ENCODE measurements around the gene SRSF7.

The SRSF7 gene

GRCh38 chr2:38734299-38735058 is 16.7 kb downstream of the SRSF7 start:
- no peak overlapping the region for H3K27ac Mint-ChIP-seq
- no peaks in the 10 kb centered on the region for H3K27me3 Mint-ChIP-seq (ENCODE audit: low read depth)
- TF ChIP-seq, protein P1, sequence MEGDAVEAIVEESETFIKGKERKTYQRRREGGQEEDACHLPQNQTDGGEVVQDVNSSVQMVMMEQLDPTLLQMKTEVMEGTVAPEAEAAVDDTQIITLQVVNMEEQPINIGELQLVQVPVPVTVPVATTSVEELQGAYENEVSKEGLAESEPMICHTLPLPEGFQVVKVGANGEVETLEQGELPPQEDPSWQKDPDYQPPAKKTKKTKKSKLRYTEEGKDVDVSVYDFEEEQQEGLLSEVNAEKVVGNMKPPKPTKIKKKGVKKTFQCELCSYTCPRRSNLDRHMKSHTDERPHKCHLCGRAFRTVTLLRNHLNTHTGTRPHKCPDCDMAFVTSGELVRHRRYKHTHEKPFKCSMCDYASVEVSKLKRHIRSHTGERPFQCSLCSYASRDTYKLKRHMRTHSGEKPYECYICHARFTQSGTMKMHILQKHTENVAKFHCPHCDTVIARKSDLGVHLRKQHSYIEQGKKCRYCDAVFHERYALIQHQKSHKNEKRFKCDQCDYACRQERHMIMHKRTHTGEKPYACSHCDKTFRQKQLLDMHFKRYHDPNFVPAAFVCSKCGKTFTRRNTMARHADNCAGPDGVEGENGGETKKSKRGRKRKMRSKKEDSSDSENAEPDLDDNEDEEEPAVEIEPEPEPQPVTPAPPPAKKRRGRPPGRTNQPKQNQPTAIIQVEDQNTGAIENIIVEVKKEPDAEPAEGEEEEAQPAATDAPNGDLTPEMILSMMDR (IDR thresholded peaks at IDR 0.05; ENCODE audit: unreplicated experiment in 3 of 3): no peak
- H3K4me3 Mint-ChIP-seq: no peak overlapping the region
- H3K9me3 Mint-ChIP-seq: peaks cover 6% of the 10 kb centered on the region
- H3K36me3 Mint-ChIP-seq (ENCODE audit: low read depth): peaks cover 59% of the 10 kb centered on the region
- peaks cover 4% of the 10 kb centered on the region for H3K4me1 Mint-ChIP-seq

GRCh38 chr2:38733300-38733971 is 17.7 kb downstream of the SRSF7 start:
- Mint-ChIP-seq H3K4me3 (no peak overlapping the region), H3K36me3 (ENCODE audit: low read depth) (peaks cover 49% of the 10 kb centered on the region), H3K27ac (no peak overlapping the region), H3K4me1 (peaks cover 4% of the 10 kb centered on the region), H3K9me3 (peaks cover 2% of the 10 kb centered on the region), H3K27me3 (ENCODE audit: low read depth) (no peaks in the 10 kb centered on the region)
- TF ChIP-seq, protein P1 (IDR thresholded peaks at IDR 0.05; ENCODE audit: unreplicated experiment in 3 of 3): no peak

DNA sequence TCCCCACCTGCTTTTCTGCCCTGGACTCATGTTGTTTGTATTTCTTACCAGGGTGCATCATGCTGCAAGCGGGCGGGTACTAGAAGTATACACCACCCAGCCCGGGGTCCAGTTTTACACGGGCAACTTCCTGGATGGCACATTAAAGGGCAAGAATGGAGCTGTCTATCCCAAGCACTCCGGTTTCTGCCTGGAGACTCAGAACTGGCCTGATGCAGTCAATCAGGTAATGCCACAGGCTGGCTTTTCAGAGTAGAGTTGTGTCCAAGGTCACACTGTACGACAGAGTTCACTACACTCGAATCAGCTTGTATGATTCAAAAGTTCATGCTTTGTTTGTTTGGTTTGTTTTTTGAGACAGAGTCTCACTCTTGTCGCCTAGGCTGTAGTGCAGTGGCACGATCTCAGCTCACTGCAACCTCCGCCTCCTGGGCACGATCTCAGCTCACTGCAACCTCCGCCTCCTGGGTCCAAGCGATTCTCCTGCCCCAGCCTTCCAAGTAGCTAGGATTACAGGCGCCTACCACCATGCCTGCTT is 19.4 kb downstream of the SRSF7 start:
- H3K27ac Mint-ChIP-seq: no peak overlapping the region
- TF ChIP-seq, protein P1 (IDR thresholded peaks at IDR 0.05; ENCODE audit: unreplicated experiment in 3 of 3): no peak
- H3K36me3 Mint-ChIP-seq (ENCODE audit: low read depth): peaks cover 32% of the 10 kb centered on the region
- no peaks in the 10 kb centered on the region for H3K27me3 Mint-ChIP-seq (ENCODE audit: low read depth)
- H3K4me1 Mint-ChIP-seq: no peaks in the 10 kb centered on the region
- H3K9me3 Mint-ChIP-seq: no peaks in the 10 kb centered on the region
- no peak overlapping the region for H3K4me3 Mint-ChIP-seq

GRCh38 chr2:38731090-38731489 is 20.1 kb downstream of the SRSF7 start:
- H3K27ac Mint-ChIP-seq: no peak overlapping the region
- H3K4me1 Mint-ChIP-seq: no peaks in the 10 kb centered on the region
- no peaks in the 10 kb centered on the region for H3K27me3 Mint-ChIP-seq (ENCODE audit: low read depth)
- no peak overlapping the region for H3K4me3 Mint-ChIP-seq
- H3K9me3 Mint-ChIP-seq: no peaks in the 10 kb centered on the region
- peaks cover 26% of the 10 kb centered on the region for H3K36me3 Mint-ChIP-seq (ENCODE audit: low read depth)
- TF ChIP-seq, protein P1 (IDR thresholded peaks at IDR 0.05; ENCODE audit: unreplicated experiment in 3 of 3): no peak

GRCh38 chr2:38728694-38729093 is 22.5 kb downstream of the SRSF7 start:
- Mint-ChIP-seq H3K27me3 (ENCODE audit: low read depth) (no peaks in the 10 kb centered on the region), H3K4me3 (no peak overlapping the region), H3K4me1 (no peaks in the 10 kb centered on the region), H3K36me3 (ENCODE audit: low read depth) (peaks cover 18% of the 10 kb centered on the region), H3K9me3 (no peaks in the 10 kb centered on the region), H3K27ac (no peak overlapping the region)
- TF ChIP-seq, protein P1 (IDR thresholded peaks at IDR 0.05; ENCODE audit: unreplicated experiment in 3 of 3): no peak

All from nephron (organoid).